ENCODE results near the gene PTPRK. TPM values are rescaled to one million over a fixed set of nuclear protein-coding genes. Genes with fewer than 3 reads are reported as not detected.
A peak's percentile ranks its signal among the peaks of the same experiment; 100 is the strongest.

Gene PTPRK
- total and polyA plus RNA-seq, 4 donors = 8.2 to 224 (median 42.9) TPM

DNA sequence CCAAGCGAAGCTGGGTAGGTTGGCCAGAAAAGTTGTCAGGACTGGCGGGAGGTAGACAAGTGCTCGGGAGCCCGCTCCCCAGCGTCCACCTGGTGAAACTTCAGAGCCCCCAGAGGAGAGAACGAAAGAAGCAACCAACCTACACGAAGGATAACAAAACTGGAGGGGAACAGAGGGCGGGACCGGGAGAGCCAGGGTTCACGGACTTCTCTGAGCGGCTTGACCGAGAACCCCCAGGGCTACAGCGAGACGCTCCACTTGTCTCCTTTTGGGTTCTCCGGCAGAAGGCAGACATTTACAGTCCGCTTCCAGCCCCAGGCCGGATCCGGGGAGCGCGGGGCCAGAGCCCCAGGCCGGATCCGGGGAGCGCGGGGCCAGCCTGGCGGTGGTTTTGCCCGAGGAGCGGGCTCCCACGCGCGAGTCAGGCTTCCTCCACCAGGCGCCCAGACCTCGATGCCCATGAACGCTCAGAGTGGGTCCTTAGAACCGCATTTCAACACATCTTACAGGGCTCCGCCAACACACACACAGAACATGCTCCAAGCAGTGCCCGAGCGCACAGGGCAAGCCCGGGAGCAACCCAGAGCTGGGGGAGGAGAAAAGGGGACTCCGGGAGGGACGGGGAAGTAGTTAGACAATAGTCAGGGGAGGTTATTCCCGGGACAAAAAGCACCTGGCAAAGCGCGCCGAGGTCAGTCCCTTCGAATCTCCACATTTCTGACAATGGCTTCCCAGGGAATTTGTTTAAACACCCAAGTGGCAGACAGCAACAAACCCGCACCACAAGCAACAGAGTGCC is 1.1 kb downstream of the PTPRK start:
- 1% methylated on average over 46 of the region's 46 CpGs for WGBS, 2 donors
- DNase-seq (peak; percentile 72 to 76 (median 73)), ATAC-seq (ENCODE audit: insufficient read depth, low FRiP score) (peak; percentile 45)
- Histone ChIP-seq H3K36me3 (ENCODE audit: control insufficient read depth in 4 of 4, insufficient read depth in 4 of 4, low read length in 4 of 4) (no peaks in the 10 kb centered on the region), H3K9ac (ENCODE audit: insufficient read depth in 1 of 2, low read length in 2 of 2) (peak overlapping the region; percentile 96), H3K9me3 (ENCODE audit: control insufficient read depth in 4 of 4, insufficient read depth in 3 of 4, low read length in 3 of 4) (no peaks in the 10 kb centered on the region), H3K27ac (ENCODE audit: low read depth in 1 of 2, low read length in 1 of 2) (peak overlapping the region; percentile 88 to 93), H3K4me3 (peak overlapping the region; percentile 77), H3K4me1 (ENCODE audit: control insufficient read depth in 5 of 5, insufficient read depth in 5 of 5, low read length in 5 of 5) (peaks cover 1 to 52% (median 17%) of the 10 kb centered on the region in 5 donors), H3K27me3 (ENCODE audit: control insufficient read depth in 3 of 3, insufficient read depth in 3 of 3, low read length in 2 of 3) (no peaks in the 10 kb centered on the region)
- TF ChIP-seq, protein P1, sequence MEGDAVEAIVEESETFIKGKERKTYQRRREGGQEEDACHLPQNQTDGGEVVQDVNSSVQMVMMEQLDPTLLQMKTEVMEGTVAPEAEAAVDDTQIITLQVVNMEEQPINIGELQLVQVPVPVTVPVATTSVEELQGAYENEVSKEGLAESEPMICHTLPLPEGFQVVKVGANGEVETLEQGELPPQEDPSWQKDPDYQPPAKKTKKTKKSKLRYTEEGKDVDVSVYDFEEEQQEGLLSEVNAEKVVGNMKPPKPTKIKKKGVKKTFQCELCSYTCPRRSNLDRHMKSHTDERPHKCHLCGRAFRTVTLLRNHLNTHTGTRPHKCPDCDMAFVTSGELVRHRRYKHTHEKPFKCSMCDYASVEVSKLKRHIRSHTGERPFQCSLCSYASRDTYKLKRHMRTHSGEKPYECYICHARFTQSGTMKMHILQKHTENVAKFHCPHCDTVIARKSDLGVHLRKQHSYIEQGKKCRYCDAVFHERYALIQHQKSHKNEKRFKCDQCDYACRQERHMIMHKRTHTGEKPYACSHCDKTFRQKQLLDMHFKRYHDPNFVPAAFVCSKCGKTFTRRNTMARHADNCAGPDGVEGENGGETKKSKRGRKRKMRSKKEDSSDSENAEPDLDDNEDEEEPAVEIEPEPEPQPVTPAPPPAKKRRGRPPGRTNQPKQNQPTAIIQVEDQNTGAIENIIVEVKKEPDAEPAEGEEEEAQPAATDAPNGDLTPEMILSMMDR (IDR thresholded peaks at IDR 0.05; ENCODE audit: control extremely low read depth, extremely low read depth) = no peak

DNA sequence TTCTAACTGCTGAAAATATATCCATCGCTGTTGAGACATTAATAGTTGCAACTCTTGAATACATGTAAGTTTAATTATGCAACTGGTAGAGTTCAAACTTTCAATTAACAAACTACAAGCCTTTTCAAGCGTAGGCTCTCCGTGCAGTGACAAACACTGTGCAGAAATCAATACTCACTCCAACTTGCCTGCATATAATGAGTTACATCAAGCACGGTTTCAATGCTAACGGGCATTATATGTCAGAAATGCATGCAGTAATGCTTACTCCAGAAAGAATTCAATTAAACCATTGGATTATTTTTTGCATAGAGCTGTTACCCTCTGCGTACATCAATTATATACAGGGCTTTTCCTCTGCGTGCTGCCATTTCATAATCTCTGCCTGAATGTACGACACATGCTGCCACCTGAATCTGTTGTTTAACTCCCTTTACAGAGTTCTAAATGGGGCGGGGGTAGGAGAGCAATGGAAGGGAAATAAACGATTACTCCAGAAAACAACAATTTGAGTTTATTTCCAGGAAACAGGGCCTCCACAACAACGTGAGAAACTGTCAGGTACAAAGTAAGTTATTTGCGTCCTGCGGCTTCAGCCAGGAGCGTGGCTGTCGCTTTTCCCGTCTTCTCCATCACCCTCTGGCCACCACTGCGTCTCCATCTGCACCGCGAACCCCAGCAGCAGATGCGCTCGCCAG is 1.8 kb downstream of the PTPRK start:
- ATAC-seq (ENCODE audit: insufficient read depth, low FRiP score) (no peak), DNase-seq (peak in 1 of 3 donors; percentile 54)
- H3K9ac ChIP-seq (ENCODE audit: insufficient read depth in 1 of 2, low read length in 2 of 2) = peak overlapping the region; percentile 81 to 96
- WGBS, 2 donors = 13% methylated on average over 21 of the region's 21 CpGs
- H3K9me3 ChIP-seq (ENCODE audit: control insufficient read depth in 4 of 4, insufficient read depth in 3 of 4, low read length in 3 of 4) = no peaks in the 10 kb centered on the region
- peak overlapping the region; percentile 18 to 93 for H3K27ac ChIP-seq (ENCODE audit: low read depth in 1 of 2, low read length in 1 of 2)
- H3K27me3 ChIP-seq (ENCODE audit: control insufficient read depth in 3 of 3, insufficient read depth in 3 of 3, low read length in 2 of 3) = no peaks in the 10 kb centered on the region
- no peaks in the 10 kb centered on the region for H3K36me3 ChIP-seq (ENCODE audit: control insufficient read depth in 4 of 4, insufficient read depth in 4 of 4, low read length in 4 of 4)
- H3K4me3 ChIP-seq = peak overlapping the region; percentile 77
- TF ChIP-seq, protein P1 (IDR thresholded peaks at IDR 0.05; ENCODE audit: control extremely low read depth, extremely low read depth) = no peak
- peaks cover 1 to 52% (median 17%) of the 10 kb centered on the region in 5 donors for H3K4me1 ChIP-seq (ENCODE audit: control insufficient read depth in 5 of 5, insufficient read depth in 5 of 5, low read length in 5 of 5)

DNA sequence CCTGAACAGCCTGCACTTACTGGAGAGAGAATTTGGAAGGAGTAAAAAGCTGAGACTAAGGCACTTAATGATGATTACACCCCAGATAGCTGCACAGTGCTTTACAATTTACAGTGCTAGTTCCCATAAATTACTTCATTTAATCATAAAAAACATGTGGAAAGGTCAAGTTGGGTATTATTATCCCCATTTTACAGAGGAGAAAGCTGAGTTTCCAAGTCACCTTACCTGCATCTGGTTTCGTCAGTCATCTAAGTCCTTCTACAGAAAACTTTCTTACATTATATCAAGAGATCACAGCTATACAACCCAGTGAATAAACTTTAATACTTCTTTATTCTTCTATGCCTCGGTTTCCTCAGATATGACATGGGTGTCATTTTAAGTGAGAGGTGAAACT is 3.3 kb downstream of the PTPRK start:
- Histone ChIP-seq H3K9ac (ENCODE audit: insufficient read depth in 1 of 2, low read length in 2 of 2) (no peak overlapping the region), H3K4me3 (no peak overlapping the region), H3K9me3 (ENCODE audit: control insufficient read depth in 4 of 4, insufficient read depth in 3 of 4, low read length in 3 of 4) (no peaks in the 10 kb centered on the region), H3K4me1 (ENCODE audit: control insufficient read depth in 5 of 5, insufficient read depth in 5 of 5, low read length in 5 of 5) (peaks cover 1 to 52% (median 17%) of the 10 kb centered on the region in 5 donors), H3K27ac (ENCODE audit: low read depth in 1 of 2, low read length in 1 of 2) (no peak overlapping the region), H3K27me3 (ENCODE audit: control insufficient read depth in 3 of 3, insufficient read depth in 3 of 3, low read length in 2 of 3) (no peaks in the 10 kb centered on the region), H3K36me3 (ENCODE audit: control insufficient read depth in 4 of 4, insufficient read depth in 4 of 4, low read length in 4 of 4) (no peaks in the 10 kb centered on the region)
- ATAC-seq (ENCODE audit: insufficient read depth, low FRiP score) (no peak), DNase-seq (no peak)
- TF ChIP-seq, protein P1 (IDR thresholded peaks at IDR 0.05; ENCODE audit: control extremely low read depth, extremely low read depth) = no peak
- 77 to 90% methylated on average over 2 of the region's 2 CpGs for WGBS, 2 donors

Data from lung (tissue), 12 donors.